ENCODE results near the gene IL18R1.

Gene IL18R1

GRCh38 chr2:102335871-102336366 is 19.7 kb upstream of the IL18R1 start:
- in situ Hi-C loops (cut with MboI; ENCODE audit: low sequenced_read_pairs) = no loop called here
- Histone ChIP-seq H3K4me1 (no peaks in the 10 kb centered on the region), H3K27me3 (ENCODE audit: low read depth) (no peaks in the 10 kb centered on the region), H3K4me3 (no peak overlapping the region), H3K36me3 (replicated peaks) (no peaks in the 10 kb centered on the region), H3K9me3 (no peaks in the 10 kb centered on the region)
- no peak for DNase-seq (ENCODE audit: low spot score in 2 of 2)

DNA sequence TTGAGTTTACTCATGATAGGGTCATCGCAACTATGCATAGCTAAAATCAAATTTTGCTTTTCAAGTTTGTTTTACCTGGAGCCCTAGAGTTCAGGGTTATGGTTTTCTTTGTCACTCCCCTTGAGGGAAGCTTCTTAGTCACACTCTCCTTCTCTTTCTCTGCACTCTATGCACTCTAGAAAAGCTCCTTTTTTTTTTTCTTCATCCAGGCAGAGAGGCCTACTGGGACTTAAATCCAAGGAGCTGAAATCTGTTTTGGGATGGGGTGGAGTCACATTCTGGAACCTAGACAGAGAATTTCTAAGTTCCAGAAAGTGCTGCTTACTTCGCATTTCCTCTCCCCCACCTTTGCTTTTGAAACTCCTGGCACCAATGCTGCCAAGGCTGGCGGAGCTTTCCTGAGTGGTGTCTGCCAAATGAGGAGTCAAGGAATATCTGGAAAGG is 19.1 kb upstream of the IL18R1 start:
- no peaks in the 10 kb centered on the region for H3K4me1 ChIP-seq
- in situ Hi-C loops (cut with MboI; ENCODE audit: low sequenced_read_pairs) = no loop called here
- no peaks in the 10 kb centered on the region for H3K27me3 ChIP-seq (ENCODE audit: low read depth)
- H3K9me3 ChIP-seq = no peaks in the 10 kb centered on the region
- H3K4me3 ChIP-seq = no peak overlapping the region
- no peaks in the 10 kb centered on the region for H3K36me3 ChIP-seq (replicated peaks)
- no peak for DNase-seq (ENCODE audit: low spot score in 2 of 2)

DNA sequence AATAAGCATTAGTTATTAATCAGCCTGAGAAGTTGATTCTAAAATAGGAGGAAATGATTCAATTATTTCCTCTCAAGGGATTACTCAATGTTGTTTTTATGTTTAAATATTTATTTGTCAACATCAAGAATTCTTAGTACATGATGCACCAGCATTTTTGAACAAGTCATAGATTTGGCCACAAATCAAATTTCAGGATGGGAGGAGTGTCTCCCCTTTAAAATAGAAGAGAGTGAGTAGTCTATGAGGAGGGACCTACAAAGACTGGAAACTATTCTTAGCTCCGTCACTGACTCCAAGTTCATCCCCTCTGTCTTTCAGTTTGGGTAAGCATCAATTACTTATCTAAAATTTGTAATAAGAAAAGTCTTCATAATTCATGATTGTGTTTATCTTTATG is 18.6 kb upstream of the IL18R1 start:
- Histone ChIP-seq H3K9me3 (no peaks in the 10 kb centered on the region), H3K4me3 (no peak overlapping the region), H3K27me3 (ENCODE audit: low read depth) (no peaks in the 10 kb centered on the region), H3K4me1 (no peaks in the 10 kb centered on the region), H3K36me3 (replicated peaks) (no peaks in the 10 kb centered on the region)
- DNase-seq (ENCODE audit: low spot score in 2 of 2) = no peak
- in situ Hi-C loops (cut with MboI; ENCODE audit: low sequenced_read_pairs) = no loop called here

DNA sequence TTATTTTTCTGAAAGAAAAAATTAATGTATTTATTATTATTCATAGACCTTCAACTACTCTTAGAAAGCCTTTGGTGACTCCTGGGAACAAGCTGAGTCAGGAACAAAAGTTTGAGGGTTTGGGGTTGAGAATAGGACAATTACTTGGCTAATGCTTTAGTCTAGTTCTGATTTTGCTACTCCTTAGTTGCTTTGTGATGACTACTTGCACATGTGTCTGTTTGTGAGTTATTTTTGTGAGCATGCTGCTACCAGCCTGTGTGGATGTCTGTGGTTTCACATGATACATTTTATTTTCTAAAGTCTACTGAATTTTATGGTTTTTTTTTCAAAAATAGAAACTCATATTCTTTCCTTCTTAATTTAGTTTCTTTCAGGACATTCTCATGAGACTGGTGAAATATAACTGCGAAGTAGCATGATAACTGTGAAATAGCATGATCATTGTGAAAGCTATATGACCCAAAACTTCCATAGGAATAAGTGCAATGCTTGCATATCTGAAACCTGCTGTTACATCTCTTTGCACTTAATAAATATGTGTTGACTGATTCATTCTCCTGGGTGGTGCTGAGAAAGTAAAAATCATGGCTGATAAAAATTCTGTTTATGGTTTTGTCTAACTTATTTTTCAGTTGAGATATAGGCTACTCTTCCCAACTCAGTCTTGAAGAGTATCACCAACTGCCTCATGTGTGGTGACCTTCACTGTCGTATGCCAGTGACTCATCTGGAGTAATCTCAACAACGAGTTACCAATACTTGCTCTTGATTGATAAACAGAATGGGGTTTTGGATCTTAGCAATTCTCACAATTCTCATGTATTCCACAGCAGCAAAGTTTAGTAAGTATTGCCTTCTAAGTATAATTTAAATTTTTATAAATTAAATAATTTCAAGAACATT is 17.9 kb upstream of the IL18R1 start:
- H3K27me3 ChIP-seq (ENCODE audit: low read depth) = no peaks in the 10 kb centered on the region
- in situ Hi-C loops (cut with MboI; ENCODE audit: low sequenced_read_pairs) = no loop called here
- H3K9me3 ChIP-seq = no peaks in the 10 kb centered on the region
- H3K4me1 ChIP-seq = no peaks in the 10 kb centered on the region
- no peak overlapping the region for H3K4me3 ChIP-seq
- DNase-seq (ENCODE audit: low spot score in 2 of 2) = no peak
- no peaks in the 10 kb centered on the region for H3K36me3 ChIP-seq (replicated peaks)

DNA sequence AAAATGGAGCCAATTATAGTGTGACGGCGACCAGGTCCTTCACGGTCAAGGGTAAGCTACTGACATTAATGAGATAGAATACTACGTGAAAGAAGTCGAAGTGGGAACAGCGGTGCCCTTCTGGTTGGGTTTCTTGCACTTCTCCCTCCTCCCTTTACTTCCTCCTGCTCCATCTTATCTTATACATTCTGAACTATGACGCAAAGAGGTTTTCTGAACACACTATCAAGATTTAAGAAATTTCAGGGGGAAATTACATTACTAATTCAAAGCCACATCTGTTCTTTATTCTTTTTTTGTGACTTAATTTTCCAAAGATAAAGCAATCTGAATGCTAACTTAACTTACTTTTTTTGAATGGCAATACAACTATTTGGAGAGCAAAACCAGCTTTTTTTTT is 14.8 kb upstream of the IL18R1 start:
- Histone ChIP-seq H3K4me1 (no peaks in the 10 kb centered on the region), H3K9me3 (no peaks in the 10 kb centered on the region), H3K4me3 (no peak overlapping the region), H3K36me3 (replicated peaks) (no peaks in the 10 kb centered on the region), H3K27me3 (ENCODE audit: low read depth) (no peaks in the 10 kb centered on the region)
- no peak for DNase-seq (ENCODE audit: low spot score in 2 of 2)
- in situ Hi-C loops (cut with MboI; ENCODE audit: low sequenced_read_pairs) = no loop called here

- DNase-seq (ENCODE audit: low spot score in 2 of 2) = no peak
- Histone ChIP-seq H3K27me3 (ENCODE audit: low read depth) (no peaks in the 10 kb centered on the region), H3K9me3 (no peaks in the 10 kb centered on the region), H3K36me3 (replicated peaks) (no peaks in the 10 kb centered on the region), H3K4me3 (no peak overlapping the region), H3K4me1 (no peaks in the 10 kb centered on the region)
- in situ Hi-C loops (cut with MboI; ENCODE audit: low sequenced_read_pairs) = no loop called here
Measured at GRCh38 chr2:102342888-102343287, 12.7 kb upstream of the IL18R1 start.

GRCh38 chr2:102344397-102344796 is 11.2 kb upstream of the IL18R1 start:
- no peaks in the 10 kb centered on the region for H3K27me3 ChIP-seq (ENCODE audit: low read depth)
- in situ Hi-C loops (cut with MboI; ENCODE audit: low sequenced_read_pairs) = no loop called here
- no peaks in the 10 kb centered on the region for H3K9me3 ChIP-seq
- no peak for DNase-seq (ENCODE audit: low spot score in 2 of 2)
- no peak overlapping the region for H3K4me3 ChIP-seq
- H3K4me1 ChIP-seq = no peaks in the 10 kb centered on the region
- no peaks in the 10 kb centered on the region for H3K36me3 ChIP-seq (replicated peaks)

GRCh38 chr2:102345329-102345920 is 10.2 kb upstream of the IL18R1 start:
- Histone ChIP-seq H3K27me3 (ENCODE audit: low read depth) (no peaks in the 10 kb centered on the region), H3K4me1 (no peaks in the 10 kb centered on the region), H3K9me3 (no peaks in the 10 kb centered on the region), H3K36me3 (replicated peaks) (no peaks in the 10 kb centered on the region), H3K4me3 (no peak overlapping the region)
- DNase-seq (ENCODE audit: low spot score in 2 of 2) = no peak
- in situ Hi-C loops (cut with MboI; ENCODE audit: low sequenced_read_pairs) = no loop called here

DNA sequence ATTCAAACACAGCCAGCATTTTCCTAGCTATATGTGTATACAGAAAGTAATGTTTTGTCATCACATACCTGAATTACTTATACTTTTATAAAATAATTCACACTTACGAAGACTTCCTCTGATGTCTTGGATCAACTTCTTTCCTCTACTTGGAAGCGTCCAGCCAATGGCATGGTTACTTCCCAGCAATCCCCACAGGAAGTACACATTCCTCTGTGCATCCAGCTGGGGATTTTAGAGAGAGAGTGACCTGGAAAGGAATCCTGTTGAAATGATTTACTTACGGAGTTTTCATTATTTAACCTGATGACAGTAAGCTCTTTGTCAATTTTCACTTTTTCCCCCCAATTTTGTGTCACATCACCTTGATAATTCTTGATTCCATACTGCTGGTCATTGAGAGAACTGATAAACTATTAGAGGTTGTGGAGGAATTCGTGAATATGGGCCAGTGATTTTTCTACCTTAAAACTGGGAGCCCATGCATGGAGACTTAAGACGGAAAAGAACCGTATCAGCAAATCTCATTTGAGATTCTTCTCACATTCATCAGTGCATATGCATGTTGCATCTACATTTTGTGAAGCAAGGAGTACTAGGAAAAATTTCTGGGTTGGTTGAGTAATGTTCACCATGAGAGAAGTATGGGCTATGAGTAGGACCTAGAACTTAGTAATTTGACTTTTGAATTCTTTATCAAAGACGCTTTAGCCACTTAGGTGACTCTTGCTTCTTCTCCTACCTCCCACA is 9.0 kb upstream of the IL18R1 start:
- in situ Hi-C loops (cut with MboI; ENCODE audit: low sequenced_read_pairs) = no loop called here
- H3K4me3 ChIP-seq = no peak overlapping the region

GRCh38 chr2:102350137-102350793 is 5.3 kb upstream of the IL18R1 start:
- Histone ChIP-seq H3K4me3 (no peak overlapping the region), H3K36me3 (replicated peaks) (no peaks in the 10 kb centered on the region), H3K4me1 (no peaks in the 10 kb centered on the region), H3K27me3 (ENCODE audit: low read depth) (no peaks in the 10 kb centered on the region), H3K9me3 (no peaks in the 10 kb centered on the region)
- no peak for DNase-seq (ENCODE audit: low spot score in 2 of 2)
- in situ Hi-C loops (cut with MboI; ENCODE audit: low sequenced_read_pairs) = no loop called here

More for the DNA sequence above, 9.0 kb upstream of the IL18R1 start:
- no peak for DNase-seq (ENCODE audit: low spot score in 2 of 2)
- Histone ChIP-seq H3K9me3 (no peaks in the 10 kb centered on the region), H3K27me3 (ENCODE audit: low read depth) (no peaks in the 10 kb centered on the region), H3K36me3 (replicated peaks) (no peaks in the 10 kb centered on the region), H3K4me1 (no peaks in the 10 kb centered on the region)

GRCh38 chr2:102356381-102356712 is 751 bp downstream of the IL18R1 start:
- in situ Hi-C loops (cut with MboI; ENCODE audit: low sequenced_read_pairs) = no loop called here
- Histone ChIP-seq H3K36me3 (replicated peaks) (no peaks in the 10 kb centered on the region), H3K4me3 (no peak overlapping the region), H3K27me3 (ENCODE audit: low read depth) (no peaks in the 10 kb centered on the region), H3K4me1 (no peaks in the 10 kb centered on the region), H3K9me3 (no peaks in the 10 kb centered on the region)
- DNase-seq (ENCODE audit: low spot score in 2 of 2) = no peak

- Histone ChIP-seq H3K4me1 (no peaks in the 10 kb centered on the region), H3K4me3 (no peak overlapping the region), H3K27me3 (ENCODE audit: low read depth) (no peaks in the 10 kb centered on the region), H3K36me3 (replicated peaks) (no peaks in the 10 kb centered on the region), H3K9me3 (no peaks in the 10 kb centered on the region)
- in situ Hi-C loops (cut with MboI; ENCODE audit: low sequenced_read_pairs) = no loop called here
- DNase-seq (ENCODE audit: low spot score in 2 of 2) = no peak
Measured at GRCh38 chr2:102356741-102357140, 1.1 kb downstream of the IL18R1 start.

DNA sequence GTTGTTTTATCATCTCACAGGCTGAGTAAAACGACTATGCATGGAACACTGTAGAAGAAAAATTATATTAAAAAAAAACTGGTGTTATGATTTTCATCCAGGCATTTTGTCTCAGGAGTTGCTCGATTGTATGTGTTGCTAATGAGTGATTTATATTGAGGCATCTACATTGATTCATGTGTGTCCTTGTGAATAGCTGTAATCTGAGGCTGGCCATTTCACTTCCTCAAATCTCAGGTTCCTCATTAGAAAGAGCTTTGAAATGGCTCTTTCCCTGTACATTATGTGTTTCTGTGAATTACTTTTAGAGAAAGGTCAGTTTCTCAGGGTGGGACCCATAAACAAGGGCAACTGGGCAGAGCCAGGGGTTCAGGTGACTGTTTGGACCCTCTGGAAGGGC is 2.3 kb downstream of the IL18R1 start:
- DNase-seq (ENCODE audit: low spot score in 2 of 2) = no peak
- no peak overlapping the region for H3K4me3 ChIP-seq

More for the DNA sequence above, 2.3 kb downstream of the IL18R1 start:
- H3K27me3 ChIP-seq (ENCODE audit: low read depth) = no peaks in the 10 kb centered on the region
- no peaks in the 10 kb centered on the region for H3K9me3 ChIP-seq
- in situ Hi-C loops (cut with MboI; ENCODE audit: low sequenced_read_pairs) = no loop called here
- no peaks in the 10 kb centered on the region for H3K4me1 ChIP-seq
- no peaks in the 10 kb centered on the region for H3K36me3 ChIP-seq (replicated peaks)

Measured in HAP-1 (cell line).